HuH-7 (cell line): Measurements from ENCODE around the gene MFSD6.
"Not testable (repeated sequence)": the region's sequence is repeated elsewhere in the genome, so short reads cannot be mapped to it uniquely, and the experiment has no call there.

Experiments used
- DNase-seq: peaks from one replicate; pipeline ENCODE4 v3.0.0; 2011; ENCODE audit warnings: low spot score

Gene MFSD6

DNA sequence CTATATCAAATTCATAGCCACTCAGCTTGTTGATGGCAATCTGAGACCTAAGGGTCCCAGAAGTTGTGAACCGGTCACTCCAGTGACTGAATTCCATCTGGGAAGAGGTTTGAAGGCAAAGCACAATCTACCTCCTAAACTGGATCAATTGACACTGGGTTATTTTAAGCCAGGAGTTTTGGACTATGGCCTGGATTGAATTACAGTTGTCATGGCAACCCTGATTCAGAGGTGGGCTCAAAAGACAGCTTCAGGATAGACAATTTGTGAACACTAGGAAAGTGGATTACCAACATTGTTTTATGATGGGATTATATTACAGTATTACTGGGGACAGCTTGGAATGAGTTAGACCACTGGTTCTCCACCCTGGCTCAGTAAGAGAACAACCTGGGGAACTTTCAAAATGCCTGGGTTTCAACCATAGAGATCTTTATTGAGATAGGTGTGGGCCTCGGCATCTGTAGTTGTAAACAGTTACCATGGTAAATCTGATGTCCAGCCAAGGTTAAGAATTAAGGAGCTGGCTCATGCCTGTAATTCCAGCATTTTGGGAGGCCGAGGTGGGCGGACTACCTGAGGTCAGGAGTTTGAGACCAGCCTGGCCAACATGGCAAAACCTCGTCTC, 58.8 kb downstream of the MFSD6 start:
- peak; percentile 36 for DNase-seq

DNA sequence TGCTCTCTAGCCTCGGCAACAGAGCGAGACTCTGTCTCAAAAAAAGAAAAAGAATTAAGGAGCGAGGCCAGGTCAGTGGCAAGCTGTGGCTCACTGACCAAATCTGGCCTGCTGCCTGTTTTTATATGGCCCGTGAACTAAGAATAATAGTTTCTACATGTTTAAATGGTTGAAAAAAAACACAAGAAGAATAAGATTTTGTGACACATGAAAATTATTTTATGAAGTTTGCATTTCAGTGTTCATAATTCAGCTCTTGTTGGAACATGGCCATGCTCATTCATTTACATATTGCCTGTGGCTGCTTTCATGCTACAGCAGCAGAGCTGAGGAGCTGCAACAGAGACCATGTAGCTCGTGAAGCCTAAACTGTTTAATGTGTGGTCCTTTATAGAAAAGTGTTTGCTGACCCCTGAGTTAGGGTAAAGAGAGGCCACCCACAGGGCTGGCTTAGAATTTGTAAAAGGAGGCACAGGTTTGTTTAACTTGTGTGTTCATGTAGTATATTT, 59.5 kb downstream of the MFSD6 start:
- no peak for DNase-seq

DNA sequence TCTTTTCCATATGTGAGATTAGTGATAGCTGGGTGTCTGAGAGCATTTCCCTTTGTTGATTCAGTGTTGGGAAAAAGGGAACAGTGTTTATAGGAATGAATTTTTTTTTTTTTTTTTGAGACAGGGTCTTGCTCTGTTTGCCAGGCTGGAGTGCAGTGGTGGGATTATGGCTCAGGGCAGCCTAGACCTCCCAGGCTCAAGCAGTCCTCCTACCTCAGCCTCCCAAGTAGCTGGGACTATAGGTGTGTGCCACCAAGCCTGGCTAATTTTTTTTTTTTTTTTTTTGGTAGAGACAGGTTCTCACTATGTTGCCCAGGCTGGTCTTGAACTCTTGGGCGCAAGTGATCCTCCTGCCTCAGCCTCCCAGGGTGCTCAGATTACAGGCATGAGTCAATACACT, 60.2 kb downstream of the MFSD6 start:
- not testable (repeated sequence) for DNase-seq

DNA sequence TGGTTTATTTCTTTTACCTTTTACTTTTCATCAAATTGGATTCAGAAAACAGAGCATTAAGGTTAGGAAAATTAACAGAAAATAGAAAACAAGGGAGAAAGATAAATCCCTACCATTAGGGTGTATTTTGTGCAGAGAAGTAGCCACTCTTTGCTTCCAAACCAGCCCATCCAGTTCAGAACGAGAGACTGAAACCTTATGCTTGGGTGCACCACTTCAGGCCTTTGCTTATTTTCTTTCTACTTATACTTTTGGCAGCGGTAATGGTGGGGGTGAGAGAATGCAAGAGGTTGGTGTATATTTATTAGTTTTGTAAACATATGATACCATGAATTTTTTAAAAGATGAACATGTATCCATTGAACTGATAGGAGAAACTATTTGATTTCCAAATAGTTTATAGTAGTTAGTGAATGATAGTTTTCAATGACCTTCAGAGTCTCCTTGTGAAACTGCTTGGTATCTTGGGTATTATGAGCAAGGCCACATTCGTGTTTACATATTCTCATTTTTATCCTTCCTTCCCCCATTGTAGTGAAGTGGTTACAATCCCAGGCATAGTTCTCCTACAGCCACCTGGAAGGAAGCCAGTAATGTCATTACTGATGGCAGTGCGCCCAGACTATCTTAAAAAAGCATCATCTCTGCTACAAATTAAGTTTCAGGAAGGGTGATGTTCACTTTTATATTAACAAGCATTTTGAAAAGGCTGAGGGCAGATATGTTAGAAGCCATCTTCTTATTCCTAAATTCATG, 60.8 kb downstream of the MFSD6 start:
- DNase-seq, result no peak

DNA sequence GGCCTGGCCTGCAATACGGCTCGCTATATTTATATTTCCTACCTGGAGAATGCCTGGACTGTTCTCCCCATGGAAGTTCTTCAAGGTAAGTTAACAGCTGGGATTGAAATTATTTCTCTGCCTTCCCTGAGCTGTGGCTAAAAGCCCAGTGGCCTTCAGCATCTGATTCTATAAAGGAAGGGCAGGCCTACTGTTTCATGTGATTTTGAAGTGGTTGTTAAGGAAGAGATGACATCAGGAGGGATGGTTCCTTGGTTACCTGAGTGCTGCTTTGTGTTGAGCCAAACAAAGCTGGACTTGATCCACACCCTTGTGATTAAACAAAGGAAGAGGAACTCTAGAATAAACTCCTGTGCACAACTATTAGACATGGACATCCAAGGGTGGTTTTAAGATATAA, 61.6 kb downstream of the MFSD6 start:
- DNase-seq, result no peak

DNA sequence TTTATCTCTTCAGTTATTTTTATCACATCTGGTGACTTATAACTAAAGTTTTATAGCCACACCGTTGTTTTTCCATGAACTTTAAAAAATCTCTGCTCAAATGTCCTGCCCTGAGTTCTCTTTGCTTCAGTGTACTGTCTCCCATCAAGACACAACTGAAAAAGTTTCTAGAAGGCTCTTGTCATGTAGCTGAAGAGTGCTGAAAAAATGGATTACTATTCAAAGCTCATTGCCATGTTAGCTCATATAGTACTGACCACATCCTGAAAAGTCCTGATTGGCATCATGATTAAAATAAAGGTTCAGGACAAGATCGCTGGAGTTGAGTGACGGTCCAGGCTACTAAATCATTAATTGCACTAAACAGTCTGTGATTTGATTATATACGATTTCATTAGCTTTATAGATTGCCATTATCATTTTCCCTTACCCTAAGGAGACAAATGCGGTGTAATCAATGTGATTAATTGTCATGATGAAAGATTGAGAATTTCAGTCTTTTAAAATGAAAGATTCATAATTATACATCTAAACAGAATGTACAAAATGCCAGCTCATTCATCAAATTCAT, 62.2 kb downstream of the MFSD6 start:
- no peak for DNase-seq

DNA sequence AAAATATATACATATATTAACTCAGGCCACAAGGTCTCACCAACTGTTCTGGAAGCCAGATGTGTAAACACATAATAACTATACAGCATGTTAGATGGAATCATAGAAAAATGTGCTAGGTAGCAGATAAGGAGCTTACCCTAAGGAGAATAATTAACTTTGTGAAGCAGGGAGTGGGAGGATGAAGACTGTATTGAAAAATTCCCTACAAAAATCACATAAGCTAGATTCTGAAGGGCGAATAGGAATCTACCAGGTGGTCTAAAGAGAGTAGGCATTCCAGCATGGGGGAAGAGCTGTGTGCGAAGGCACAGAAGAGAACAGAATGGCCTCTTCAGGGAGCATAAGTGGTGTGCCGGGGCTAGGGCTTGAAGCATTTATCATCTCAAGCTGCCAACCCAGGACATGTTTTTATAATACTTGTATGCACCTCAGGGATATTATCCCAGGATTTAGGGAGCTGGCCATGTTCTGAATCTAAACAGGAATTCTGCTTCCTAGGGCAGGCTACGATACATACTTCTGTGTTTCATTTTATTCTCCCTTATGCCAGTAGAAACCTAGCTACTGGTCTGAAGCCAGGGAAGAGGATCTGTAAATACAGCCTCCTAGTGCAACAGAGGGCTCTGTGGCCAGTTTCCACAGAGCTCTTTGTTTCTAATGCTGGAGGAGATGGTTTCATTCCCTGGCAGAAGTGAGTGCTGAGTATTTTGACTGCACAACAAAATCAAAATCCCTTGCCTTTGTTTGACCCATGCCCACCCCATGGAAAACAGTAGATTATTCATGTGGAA, 69.7 kb downstream of the MFSD6 start:
- DNase-seq, result no peak

DNA sequence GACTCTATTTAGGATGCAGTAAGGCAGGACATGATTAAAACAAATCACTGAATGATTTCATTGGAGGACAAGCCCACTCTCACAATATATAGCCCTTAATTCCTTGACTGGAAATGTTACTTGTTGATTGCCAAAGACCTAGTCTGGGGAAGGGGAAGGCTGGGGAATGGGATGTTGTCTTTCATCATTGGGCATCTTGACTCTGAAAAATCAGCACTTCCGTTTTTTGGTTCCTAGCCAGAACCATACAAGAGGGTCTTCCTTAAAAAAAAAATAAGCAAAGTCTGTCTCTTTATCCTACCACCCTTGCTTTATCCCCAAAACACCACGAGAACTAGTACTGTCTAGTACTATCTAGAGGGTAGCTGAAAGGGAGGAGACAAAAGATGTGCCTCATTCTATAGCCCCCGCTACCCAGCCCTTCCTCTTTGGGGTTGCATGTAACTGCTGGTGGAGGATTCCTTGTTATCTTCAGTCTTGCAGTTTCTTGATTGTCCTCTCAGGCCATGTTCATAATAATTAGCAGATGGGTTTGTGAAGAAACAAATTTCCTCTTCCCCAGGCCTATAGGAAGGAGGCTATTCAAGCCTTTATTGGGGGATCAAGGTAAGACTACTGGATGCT, 70.5 kb downstream of the MFSD6 start:
- no peak for DNase-seq

DNA sequence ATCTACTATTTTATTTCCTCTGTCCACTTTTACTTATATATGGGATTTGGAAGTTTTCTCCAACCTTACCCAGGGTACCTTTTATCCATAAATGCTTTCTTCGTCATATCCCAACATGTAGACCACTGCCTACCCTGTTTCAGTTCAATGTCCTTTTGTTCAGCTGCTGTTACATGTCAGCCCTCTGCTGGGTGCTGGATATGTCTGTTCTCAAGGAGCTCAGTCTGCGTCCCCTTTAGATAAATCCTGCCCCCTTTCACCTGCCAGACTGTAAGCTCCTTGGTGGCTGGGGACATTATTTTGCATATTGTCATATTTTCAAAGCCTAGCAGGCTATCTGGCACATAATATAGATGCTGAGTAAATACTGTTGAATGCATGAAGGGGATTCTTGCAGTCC, 73.2 kb downstream of the MFSD6 start:
- DNase-seq, result no peak

DNA sequence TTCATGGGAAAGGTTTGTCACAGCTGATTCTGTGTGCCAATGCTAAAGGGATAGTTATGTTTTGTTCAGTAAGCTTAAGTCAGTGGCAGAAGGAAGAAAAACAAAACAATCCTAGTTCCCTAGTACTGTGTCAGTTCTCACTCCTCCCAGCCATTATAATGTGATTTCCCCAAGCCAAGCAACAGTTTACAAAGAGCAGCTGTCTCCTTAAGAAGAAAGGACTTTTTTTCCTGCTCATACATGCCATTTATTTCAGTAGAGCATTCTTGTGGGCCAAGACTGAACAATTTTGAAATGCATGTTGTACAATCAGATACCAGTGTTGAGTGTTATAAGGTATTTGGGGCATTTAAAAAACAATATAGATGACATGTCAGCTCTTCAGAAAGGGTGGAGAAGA, 74.3 kb downstream of the MFSD6 start:
- DNase-seq, result no peak

DNA sequence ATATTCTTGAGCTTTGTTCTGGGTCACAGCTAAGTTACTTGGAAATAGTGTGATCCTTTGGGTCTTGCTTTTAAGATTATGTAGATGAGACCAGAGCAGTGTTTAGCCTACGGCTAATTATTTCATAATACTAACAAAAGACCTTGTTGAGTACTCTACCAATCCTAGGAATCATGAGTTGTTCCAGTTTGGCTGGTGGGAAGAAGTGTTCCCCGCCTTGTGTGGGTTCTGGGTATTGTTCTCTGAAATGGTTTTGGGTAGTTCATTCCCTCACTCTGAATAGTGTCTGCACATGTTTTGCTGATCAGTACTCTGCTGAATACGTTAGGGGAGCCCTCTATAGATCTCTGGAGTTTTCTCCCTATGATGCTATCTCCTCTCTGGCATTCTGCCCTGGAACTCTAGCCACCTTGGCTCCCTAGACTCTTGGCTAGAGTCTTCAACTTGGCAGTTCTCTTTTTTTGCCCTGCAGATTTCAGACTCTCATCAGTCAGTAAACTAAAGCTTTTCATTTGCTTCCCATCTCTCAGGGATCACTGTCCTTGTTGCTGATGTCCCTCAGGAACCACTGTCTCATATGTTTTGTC, 78.0 kb downstream of the MFSD6 start:
- DNase-seq, result no peak

DNA sequence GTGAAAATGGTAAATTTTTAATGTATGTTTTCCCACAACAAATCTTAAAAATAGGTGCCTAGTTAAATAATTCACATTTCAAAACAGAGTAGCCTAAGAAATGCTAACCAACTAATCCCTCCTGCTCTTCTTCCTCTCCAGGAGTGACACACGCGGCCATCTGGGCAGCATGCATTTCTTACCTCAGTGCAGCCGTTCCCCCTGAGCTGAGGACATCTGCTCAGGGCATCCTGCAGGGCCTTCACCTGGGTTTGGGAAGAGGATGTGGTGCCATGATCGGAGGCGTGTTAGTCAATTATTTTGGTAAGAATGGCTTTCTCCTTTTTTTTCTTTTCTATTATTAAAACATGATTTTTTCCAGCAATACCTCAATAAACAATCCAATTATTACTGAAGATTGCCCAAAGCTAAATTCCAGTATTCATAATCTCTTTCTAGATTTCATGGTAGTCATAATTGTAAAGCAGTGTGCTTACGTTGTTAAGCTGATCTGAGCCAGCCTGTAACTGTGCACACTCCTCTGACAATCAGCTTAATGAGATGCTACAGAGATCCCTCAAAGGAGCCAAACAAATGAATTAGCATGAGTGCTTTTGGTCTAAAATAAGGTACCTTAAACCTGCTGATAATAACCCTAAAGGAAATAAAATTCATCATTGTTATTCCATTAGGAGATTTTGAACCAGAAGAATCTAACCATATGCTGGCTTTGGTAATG, 80.5 kb downstream of the MFSD6 start:
- DNase-seq, result no peak

DNA sequence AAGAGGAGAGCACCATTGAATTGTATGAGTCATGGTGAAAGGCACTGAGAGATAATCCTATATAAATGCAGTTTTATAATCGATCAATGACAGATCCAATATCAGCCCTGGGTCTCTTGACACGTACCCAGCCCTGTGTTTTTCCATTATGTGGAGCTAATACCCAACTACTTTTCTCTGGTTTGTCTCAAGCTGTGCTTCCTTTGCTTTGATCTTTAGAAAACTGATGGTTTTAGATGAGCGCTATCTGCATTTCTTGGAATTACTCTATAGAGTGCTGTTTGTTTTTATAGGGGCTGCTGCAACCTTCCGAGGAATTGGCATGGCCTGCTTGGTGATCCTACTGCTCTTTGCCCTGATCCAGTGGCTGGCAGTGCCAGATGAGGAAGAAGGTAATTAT, 81.3 kb downstream of the MFSD6 start:
- DNase-seq, result no peak

DNA sequence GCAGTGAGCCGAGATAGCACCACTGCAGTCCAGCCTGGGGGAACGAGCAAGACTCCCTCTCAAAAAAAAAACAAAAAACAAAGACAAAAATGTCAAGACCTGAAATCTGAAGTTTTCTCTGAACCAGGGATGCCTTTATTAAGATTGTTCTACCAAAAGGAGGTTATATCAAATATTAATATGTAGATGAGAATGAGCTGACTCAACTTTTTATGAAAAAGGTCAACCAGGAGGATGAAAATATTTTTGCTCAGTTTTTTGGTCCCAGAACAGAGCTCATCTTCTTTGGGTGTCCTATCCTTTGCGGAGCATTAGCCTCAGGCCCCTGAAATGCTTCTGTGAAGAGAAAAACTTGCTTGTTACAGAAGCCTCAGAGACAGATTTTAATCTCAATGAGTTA, 82.3 kb downstream of the MFSD6 start:
- DNase-seq, result no peak

DNA sequence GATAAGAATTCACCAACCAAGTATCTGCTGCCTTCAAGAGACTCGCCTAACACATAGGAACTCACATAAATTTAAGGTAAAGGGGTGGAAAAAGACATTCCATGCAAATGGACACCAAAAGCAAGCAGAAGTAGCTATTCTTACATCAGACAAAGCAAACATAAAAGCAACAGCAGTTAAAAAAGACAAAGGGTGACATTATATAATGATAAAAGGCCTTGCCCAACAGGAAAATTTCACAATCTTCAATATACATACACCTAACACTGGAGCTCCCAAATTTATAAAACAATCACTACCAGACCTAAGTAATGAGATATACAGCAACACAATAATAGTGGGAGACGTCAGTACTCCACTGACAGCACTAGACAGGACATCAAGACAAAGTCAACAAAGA, 84.9 kb downstream of the MFSD6 start:
- no peak for DNase-seq

DNA sequence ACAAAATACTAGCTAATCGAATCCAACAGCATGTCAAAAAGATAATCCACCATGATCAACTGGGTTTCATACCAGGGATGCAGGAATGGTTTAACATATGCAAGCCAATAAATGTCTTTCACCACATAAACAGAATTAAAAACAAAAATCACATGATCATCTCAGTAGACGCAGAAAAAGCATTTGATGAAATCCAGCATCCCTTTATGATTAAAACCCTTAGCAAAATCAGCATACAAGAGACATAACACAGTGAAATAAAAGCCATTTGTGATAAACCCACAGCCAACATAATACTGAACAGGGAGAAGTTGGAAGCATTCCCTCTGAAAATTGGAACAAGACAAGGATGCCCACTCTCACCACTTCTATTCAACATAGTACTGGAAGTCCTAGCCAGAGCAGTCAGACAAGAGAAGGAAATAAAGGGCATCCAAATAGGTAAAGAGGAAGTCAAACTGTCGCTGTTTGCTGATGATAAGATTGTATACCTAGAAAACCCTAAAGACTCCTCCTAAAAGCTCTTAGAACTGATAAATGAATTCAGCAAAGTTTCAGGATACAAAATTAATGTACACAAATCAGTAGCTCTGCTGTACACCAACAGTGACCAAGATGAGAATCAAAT, 86.6 kb downstream of the MFSD6 start:
- DNase-seq, result not testable (repeated sequence)

DNA sequence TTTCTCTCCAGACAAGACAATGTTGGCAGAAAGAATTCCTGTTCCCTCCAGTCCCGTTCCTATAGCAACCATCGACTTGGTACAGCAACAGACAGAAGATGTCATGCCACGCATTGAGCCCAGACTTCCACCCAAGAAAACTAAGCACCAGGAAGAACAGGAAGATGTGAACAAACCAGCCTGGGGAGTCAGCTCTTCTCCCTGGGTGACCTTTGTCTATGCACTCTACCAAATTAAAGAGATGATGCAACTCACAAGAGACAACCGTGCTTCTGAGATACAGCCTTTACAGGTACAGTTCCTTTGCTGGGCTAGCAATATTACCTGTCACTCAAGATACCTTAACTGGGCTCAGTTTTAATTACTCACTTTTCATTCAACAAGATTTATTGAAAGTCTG, 89.3 kb downstream of the MFSD6 start:
- DNase-seq, result no peak

DNA sequence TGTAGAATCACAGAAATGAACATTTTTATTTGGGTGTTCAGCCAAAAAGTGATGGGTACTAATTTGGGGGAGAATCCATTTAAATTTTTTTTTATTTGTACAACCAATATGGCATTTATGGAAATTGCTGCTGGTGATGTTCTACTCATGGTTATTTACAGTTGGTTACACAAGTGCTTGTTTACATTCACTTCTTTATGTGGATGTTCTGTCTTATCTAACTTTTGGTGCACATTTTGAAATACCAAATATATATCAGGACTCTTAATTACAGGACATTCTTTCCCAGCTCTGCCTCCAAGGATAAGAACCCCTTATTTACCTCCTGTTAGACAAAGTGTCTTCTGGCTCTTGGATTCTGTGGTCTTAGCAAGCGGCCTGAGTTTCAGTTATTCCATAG, 91.1 kb downstream of the MFSD6 start:
- DNase-seq, result no peak

DNA sequence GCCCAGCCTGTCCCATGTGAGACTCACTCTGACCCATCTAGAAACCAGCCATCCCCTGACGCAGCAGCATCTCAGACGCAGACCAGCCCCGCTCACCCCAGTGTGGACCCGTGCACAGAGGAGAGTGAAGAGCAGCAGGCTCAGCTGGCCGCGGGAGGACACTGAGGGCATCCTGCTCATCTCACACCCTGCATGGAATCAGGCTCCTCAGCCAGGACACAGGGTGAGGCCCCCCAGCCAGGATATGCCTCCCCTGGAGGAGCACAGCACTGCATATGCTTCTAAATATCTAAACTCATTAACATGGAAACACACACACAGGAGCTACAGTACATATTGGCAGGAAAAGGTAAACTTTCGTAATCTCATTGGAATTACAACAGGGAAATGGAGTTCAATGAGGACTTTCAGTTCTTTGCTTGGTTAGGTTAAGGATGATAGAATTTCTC, 91.9 kb downstream of the MFSD6 start:
- peak; percentile 32 for DNase-seq

DNA sequence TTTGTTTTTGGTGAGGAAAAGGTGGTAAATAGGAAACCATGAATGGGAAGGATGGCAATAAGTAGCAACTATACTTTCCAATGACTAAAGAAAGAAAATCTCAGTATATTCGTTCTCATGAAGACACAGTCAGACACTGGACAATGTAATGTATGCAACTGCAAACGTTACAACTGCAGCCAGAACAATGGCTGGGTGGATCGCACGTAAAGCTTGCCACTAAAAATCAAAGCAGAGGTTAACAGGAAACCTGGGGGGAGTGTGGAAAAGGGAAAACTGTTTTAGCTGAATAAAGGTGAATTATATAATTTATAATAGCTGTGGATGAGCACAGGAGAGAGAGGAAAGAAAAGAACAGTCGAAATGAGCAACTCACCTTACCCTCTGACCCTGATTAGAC, 93.1 kb downstream of the MFSD6 start:
- no peak for DNase-seq
